OCI-M2 (cell line): ENCODE data around the gene B3GALT6.
"Not testable (repeated sequence)": the region's sequence is repeated elsewhere in the genome, so short reads cannot be mapped to it uniquely, and the experiment has no call there.

Experiments used
- DNase-seq: peaks from one replicate; lab custom pipeline; 2025; ENCODE audit not compliant: unreplicated experiment; lab: John Stamatoyannopoulos, UW

Gene B3GALT6

GRCh38 chr1:1232208-1232795 is at the start of gene B3GALT6:
B3GALT6 (plus strand) TSS chr1:1232237; CDS start chr1:1232279, 42 bp downstream.
- no peak for DNase-seq

GRCh38 chr1:1182491-1183220 is 49.4 kb upstream of the B3GALT6 start:
- DNase-seq = no peak

GRCh38 chr1:1183221-1183747 is 48.8 kb upstream of the B3GALT6 start:
- DNase-seq = no peak

- DNase-seq = no peak
Observed at GRCh38 chr1:1183833-1184775, 47.9 kb upstream of the B3GALT6 start.

GRCh38 chr1:1185101-1185765 is 46.8 kb upstream of the B3GALT6 start:
- DNase-seq = no peak

- no peak for DNase-seq
Observed at GRCh38 chr1:1187938-1188337, 44.1 kb upstream of the B3GALT6 start.

GRCh38 chr1:1189111-1189510 is 42.9 kb upstream of the B3GALT6 start:
- DNase-seq = no peak

- DNase-seq = no peak
Observed at GRCh38 chr1:1191734-1192133, 40.3 kb upstream of the B3GALT6 start.

- DNase-seq = no peak
Observed at GRCh38 chr1:1194723-1195122, 37.3 kb upstream of the B3GALT6 start.

GRCh38 chr1:1195726-1196125 is 36.3 kb upstream of the B3GALT6 start:
- DNase-seq = not testable (repeated sequence)

- DNase-seq = no peak
Observed at GRCh38 chr1:1196431-1197187, 35.4 kb upstream of the B3GALT6 start.

- DNase-seq = no peak
Observed at GRCh38 chr1:1197188-1197500, 34.9 kb upstream of the B3GALT6 start.

GRCh38 chr1:1197551-1198422 is 34.2 kb upstream of the B3GALT6 start:
- DNase-seq = no peak

GRCh38 chr1:1198423-1199140 is 33.5 kb upstream of the B3GALT6 start:
- DNase-seq = no peak

GRCh38 chr1:1199141-1199960 is 32.7 kb upstream of the B3GALT6 start:
- no peak for DNase-seq

GRCh38 chr1:1199961-1200875 is 31.8 kb upstream of the B3GALT6 start:
- no peak for DNase-seq
